ENCODE measurements around the gene VSIG4. TPM values are rescaled to one million over a fixed set of nuclear protein-coding genes. Genes with fewer than 3 reads are reported as not detected.
"Not testable (repeated sequence)": the region's sequence is repeated elsewhere in the genome, so short reads cannot be mapped to it uniquely, and the experiment has no call there.

VSIG4 gene
- total RNA-seq, 1 experiment from 2014 or later, result not detected

- intact Hi-C loops (cut with micrococcal nuclease), result no loop called here
- no peak overlapping the region for H3K9ac ChIP-seq (ENCODE audit: low read length)
- ChIA-PET POLR2A (ENCODE audit: unreplicated experiment) (no interaction called here), CTCF (no interaction called here)
- H3K9me3 ChIP-seq (ENCODE audit: low read length), result no peaks in the 10 kb centered on the region
- H2AFZ ChIP-seq (ENCODE audit: low read length), result no peak overlapping the region
- H3K36me3 ChIP-seq (ENCODE audit: low read depth, low read length), result no peaks in the 10 kb centered on the region
- no peak overlapping the region for H3K27ac ChIP-seq (ENCODE audit: low read length)
- no TSS peak for BruUV-seq (replicated peaks)
- H3K4me1 ChIP-seq (ENCODE audit: insufficient read depth, low read length), result peaks cover 4% of the 10 kb centered on the region; the same call in 1 of the 2 replicates
- DNase-seq (no peak), ATAC-seq (no peak)
- H3K4me2 ChIP-seq (ENCODE audit: low read length), result no peak overlapping the region
- H3K4me3 ChIP-seq (ENCODE audit: low read length), result no peak overlapping the region
- H3K79me2 ChIP-seq (ENCODE audit: low read length), result no peaks in the 10 kb centered on the region
- H4K20me1 ChIP-seq (ENCODE audit: low read length), result no peaks in the 10 kb centered on the region
- H3K9me2 ChIP-seq (replicated peaks; ENCODE audit: low read length), result no peaks in the 10 kb centered on the region
- TF ChIP-seq EZH2 (IDR thresholded peaks at IDR 0.05; ENCODE audit: low read length, unreplicated experiment) (no peak), CTCF (conservative IDR thresholded peaks at IDR 0.05; ENCODE audit: low read depth, low read length) (no peak), EZH2phosphoT487 (IDR thresholded peaks at IDR 0.05; ENCODE audit: borderline replicate concordance, low read length) (no peak)
- no peaks in the 10 kb centered on the region for H3K27me3 ChIP-seq (ENCODE audit: low read length)
- no peaks in the 10 kb centered on the region for H3F3A ChIP-seq (ENCODE audit: low read length, unreplicated experiment)
Measured at GRCh38 chrX:65985211-65985610, 54.7 kb downstream of the VSIG4 start.

- POLR2A ChIA-PET (ENCODE audit: unreplicated experiment), result not testable (repeated sequence)
Measured at GRCh38 chrX:65977161-65977560, 62.7 kb downstream of the VSIG4 start.

GRCh38 chrX:65976161-65976560 lies 63.7 kb downstream of the VSIG4 start:
- H3F3A ChIP-seq (ENCODE audit: low read length, unreplicated experiment), result no peaks in the 10 kb centered on the region
- H3K9me3 ChIP-seq (ENCODE audit: low read length), result no peaks in the 10 kb centered on the region
- no peaks in the 10 kb centered on the region for H3K36me3 ChIP-seq (ENCODE audit: low read depth, low read length)
- ChIA-PET POLR2A (ENCODE audit: unreplicated experiment) (no interaction called here), CTCF (interaction anchor here (0.6 kb wide), 1 partner anchor 475 kb away, joined by 4 read pairs; no protein-coding TSS in a partner anchor)
- peaks cover 13% of the 10 kb centered on the region for H3K27me3 ChIP-seq (ENCODE audit: low read length)
- no peak overlapping the region for H3K4me3 ChIP-seq (ENCODE audit: low read length)
- DNase-seq (no peak), ATAC-seq (no peak)
- intact Hi-C loops (cut with micrococcal nuclease), result no loop called here
- no peaks in the 10 kb centered on the region for H3K4me1 ChIP-seq (ENCODE audit: insufficient read depth, low read length)
- no peak overlapping the region for H3K9ac ChIP-seq (ENCODE audit: low read length)
- H3K9me2 ChIP-seq (replicated peaks; ENCODE audit: low read length), result no peaks in the 10 kb centered on the region
- TF ChIP-seq EZH2phosphoT487 (IDR thresholded peaks at IDR 0.05; ENCODE audit: borderline replicate concordance, low read length) (no peak), CTCF (conservative IDR thresholded peaks at IDR 0.05; ENCODE audit: low read depth, low read length) (no peak), EZH2 (IDR thresholded peaks at IDR 0.05; ENCODE audit: low read length, unreplicated experiment) (no peak)
- BruUV-seq (replicated peaks), result no TSS peak
- no peaks in the 10 kb centered on the region for H4K20me1 ChIP-seq (ENCODE audit: low read length)
- no peak overlapping the region for H3K27ac ChIP-seq (ENCODE audit: low read length)
- H3K79me2 ChIP-seq (ENCODE audit: low read length), result no peaks in the 10 kb centered on the region
- H3K4me2 ChIP-seq (ENCODE audit: low read length), result no peak overlapping the region
- no peak overlapping the region for H2AFZ ChIP-seq (ENCODE audit: low read length)

More at GRCh38 chrX:65977161-65977560, 62.7 kb downstream of the VSIG4 start:
- H3K27me3 ChIP-seq (ENCODE audit: low read length); DNase-seq; H3K9me3 ChIP-seq (ENCODE audit: low read length); H3K4me2 ChIP-seq (ENCODE audit: low read length); H3K36me3 ChIP-seq (ENCODE audit: low read depth, low read length); ATAC-seq; H3K4me1 ChIP-seq (ENCODE audit: insufficient read depth, low read length); CTCF ChIA-PET; H3K9me2 ChIP-seq (replicated peaks; ENCODE audit: low read length); H4K20me1 ChIP-seq (ENCODE audit: low read length); H2AFZ ChIP-seq (ENCODE audit: low read length); BruUV-seq (replicated peaks); H3K4me3 ChIP-seq (ENCODE audit: low read length); intact Hi-C loops (cut with micrococcal nuclease); H3F3A ChIP-seq (ENCODE audit: low read length, unreplicated experiment); H3K79me2 ChIP-seq (ENCODE audit: low read length); H3K9ac ChIP-seq (ENCODE audit: low read length); H3K27ac ChIP-seq (ENCODE audit: low read length): not testable (repeated sequence)

GRCh38 chrX:65975161-65975751 lies 64.6 kb downstream of the VSIG4 start:
- intact Hi-C loops (cut with micrococcal nuclease); H3K9me3 ChIP-seq (ENCODE audit: low read length); H3K79me2 ChIP-seq (ENCODE audit: low read length); H3K36me3 ChIP-seq (ENCODE audit: low read depth, low read length); H3K4me2 ChIP-seq (ENCODE audit: low read length); H4K20me1 ChIP-seq (ENCODE audit: low read length); CTCF ChIA-PET; H3K4me3 ChIP-seq (ENCODE audit: low read length); H2AFZ ChIP-seq (ENCODE audit: low read length); H3K9ac ChIP-seq (ENCODE audit: low read length); ATAC-seq; DNase-seq; H3K9me2 ChIP-seq (replicated peaks; ENCODE audit: low read length); H3K4me1 ChIP-seq (ENCODE audit: insufficient read depth, low read length); POLR2A ChIA-PET (ENCODE audit: unreplicated experiment); BruUV-seq (replicated peaks); H3K27ac ChIP-seq (ENCODE audit: low read length); H3F3A ChIP-seq (ENCODE audit: low read length, unreplicated experiment): not testable (repeated sequence)
- peaks cover 22% of the 10 kb centered on the region for H3K27me3 ChIP-seq (ENCODE audit: low read length)

All from PC-3 (cell line).